GM18499 (cell line): ENCODE measurements around the gene AUP1.
"Not testable (repeated sequence)": the region's sequence is repeated elsewhere in the genome, so short reads cannot be mapped to it uniquely, and the experiment has no call there.

Experiments used
- ATAC-seq: cut with Tn5 transposase; IDR thresholded peaks from one replicate; pipeline ENCODE4 v1.9.1; 2021; ENCODE audit warnings: moderate number of reproducible peaks; ENCODE audit not compliant: insufficient read depth, unreplicated experiment

AUP1 gene

GRCh38 chr2:74501335-74502071 is 28.0 kb downstream of the AUP1 start:
- no peak for ATAC-seq

- no peak for ATAC-seq
Observed at GRCh38 chr2:74500578-74500946, 28.9 kb downstream of the AUP1 start.

GRCh38 chr2:74499940-74500577 is 29.4 kb downstream of the AUP1 start:
- no peak for ATAC-seq

DNA sequence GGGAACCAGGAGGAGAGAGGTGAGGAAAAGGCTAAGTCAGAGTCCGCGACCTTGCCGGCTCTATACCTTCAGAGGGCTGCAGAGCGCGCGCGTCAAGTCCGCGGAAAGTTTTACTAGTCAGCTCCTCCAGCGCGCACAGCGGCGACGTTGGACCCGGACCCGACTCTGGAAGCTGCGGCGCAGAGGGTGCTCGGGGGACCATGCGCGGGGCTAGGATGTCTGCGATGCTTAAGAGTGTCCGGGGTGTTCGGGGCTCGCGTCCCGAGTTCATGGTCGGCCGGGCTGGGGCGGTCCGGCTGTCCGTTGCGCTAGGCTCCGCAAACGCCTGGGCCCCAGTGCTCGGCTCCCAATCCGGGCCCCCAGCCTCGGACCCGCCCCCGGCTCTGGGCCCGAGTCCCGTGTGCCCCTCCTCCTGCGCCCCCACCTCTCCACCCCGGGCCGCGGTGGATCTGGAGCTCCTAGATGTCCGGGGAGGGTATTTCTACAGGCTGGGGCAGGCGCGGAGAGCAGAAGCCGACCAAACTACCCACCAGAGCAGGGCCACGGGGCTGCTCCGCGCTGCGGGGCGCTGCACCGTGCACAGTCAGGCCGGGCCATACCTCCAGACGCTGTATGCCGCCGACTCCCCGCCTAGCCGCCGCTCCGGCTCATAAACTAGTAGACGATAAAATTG is 30.1 kb downstream of the AUP1 start, which contains the start of gene LBX2:
LBX2 (minus strand) TSS at position 337 of the 673 bp plus-strand sequence; CDS start at position 271, 66 bp downstream.
- no peak for ATAC-seq

- no peak for ATAC-seq
Observed at GRCh38 chr2:74498500-74499266, 30.8 kb downstream of the AUP1 start.

DNA sequence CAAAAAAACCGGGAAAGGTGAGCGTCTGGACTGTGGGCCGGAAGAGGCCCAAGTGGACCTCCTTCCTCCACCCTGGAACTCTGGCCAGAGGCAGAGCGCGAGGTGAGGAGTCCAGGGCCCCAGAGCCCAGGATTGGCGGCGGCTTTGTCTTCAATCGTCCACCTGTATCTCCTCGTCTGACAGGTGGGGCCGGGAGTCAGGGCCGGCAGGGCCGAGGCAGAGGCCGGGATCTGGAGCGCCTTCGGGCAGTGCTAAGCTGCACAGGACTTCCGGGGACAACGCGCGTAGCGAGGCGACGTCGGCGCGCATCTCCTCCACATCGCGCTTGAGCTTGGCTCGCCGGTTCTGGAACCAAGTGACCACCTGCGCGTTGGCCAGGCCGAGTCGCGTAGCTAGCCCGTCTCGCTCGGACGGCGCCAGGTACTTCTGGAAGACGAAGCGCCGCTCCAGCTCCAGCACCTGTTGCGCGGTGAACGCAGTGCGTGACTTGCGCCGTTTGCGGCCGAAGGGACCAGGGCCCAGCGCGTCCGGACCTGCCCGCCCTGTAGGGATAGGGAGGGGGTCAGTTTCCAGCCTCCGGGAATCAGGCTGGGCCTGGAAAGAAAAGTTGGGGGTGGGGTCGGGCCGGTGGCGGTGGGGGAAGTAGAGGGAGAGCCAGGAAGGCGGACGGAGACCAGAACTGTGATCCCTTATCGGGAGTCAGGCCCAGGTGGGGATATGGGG is 31.6 kb downstream of the AUP1 start:
- no peak for ATAC-seq

GRCh38 chr2:74496997-74497776 is 32.3 kb downstream of the AUP1 start:
- no peak for ATAC-seq

- no peak for ATAC-seq
Observed at GRCh38 chr2:74495440-74495839, 34.1 kb downstream of the AUP1 start.

GRCh38 chr2:74493546-74493945 is 36.0 kb downstream of the AUP1 start:
- ATAC-seq: no peak

DNA sequence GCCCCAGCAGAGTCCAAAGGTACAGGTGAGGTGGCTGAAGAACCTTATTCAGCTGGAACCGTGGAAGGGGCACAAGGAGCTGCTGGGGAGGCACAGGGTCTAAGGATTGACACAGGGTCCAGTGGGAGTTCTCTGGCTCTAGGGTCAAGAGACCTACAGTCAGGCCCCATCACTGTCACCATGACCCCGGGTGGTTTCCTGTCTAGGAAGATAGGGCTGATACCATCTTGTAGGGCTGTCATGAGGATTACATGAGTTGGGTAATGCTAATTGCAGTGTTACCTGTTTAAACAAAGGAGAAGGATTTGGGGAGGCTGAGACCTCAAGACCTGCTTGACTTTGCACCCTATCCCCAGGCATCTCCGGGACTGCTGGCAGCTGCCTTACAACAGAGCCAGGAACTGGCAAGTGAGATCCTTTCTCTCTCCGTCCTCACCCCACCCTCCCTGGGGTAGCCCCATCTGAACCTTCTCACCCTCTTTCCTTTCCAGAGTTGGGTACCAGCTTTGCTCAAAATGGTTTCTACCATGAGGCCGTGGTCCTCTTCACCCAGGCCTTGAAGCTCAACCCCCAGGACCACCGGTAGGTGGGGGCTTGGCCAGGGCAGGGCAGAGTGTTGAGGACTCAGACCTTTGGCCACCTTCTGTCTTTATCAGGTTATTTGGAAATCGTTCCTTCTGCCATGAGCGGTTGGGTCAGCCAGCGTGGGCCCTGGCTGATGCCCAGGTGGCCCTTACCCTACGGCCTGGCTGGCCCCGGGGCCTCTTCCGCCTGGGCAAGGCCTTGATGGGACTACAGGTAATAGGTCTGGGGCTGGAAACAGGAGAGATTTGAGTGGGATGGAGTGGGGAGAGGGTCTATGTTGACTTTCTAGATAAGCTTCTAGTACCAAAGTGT is 37.6 kb downstream of the AUP1 start:
- no peak for ATAC-seq

DNA sequence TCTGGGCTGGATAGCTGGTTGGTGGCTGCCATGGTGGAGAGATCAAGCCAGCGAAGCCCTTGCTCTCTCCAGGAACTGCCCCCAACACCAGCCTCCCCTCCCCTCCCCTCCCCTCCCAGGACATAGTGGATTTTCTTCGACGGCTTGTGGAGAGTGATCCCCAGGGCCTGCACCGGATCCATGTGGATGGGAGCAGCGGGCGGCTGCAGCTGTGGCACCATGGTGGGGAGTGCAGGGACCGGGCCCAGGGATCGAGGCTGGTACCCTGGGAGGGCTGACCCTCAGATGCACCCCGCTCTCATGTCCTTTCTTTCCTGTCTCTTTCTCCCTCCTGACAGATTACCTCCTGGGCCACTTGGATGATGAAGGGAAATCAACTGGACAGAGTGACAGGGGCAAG is 39.6 kb downstream of the AUP1 start:
- ATAC-seq: no peak

- ATAC-seq: no peak
Observed at GRCh38 chr2:74488643-74489481, 40.6 kb downstream of the AUP1 start.

DNA sequence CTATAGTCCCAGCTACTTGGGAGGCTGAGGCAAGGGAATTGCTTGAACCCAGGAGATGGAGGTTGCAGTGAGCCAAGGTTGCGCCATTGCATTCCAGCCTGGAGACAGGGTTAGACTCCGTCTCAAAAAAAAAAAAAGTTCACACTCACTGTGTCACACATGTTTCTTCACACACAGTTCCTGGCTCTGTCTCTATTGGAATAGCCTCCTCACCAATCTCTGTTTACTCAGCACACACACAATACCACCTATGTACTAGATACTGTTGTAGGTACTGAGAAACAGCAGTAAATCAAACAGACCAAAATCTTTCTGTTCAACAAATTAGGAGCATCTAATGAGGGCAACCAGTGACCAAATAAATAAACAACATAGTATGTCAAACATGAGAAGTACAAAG is 43.4 kb downstream of the AUP1 start:
- ATAC-seq: no peak

- not testable (repeated sequence) for ATAC-seq
Observed at GRCh38 chr2:74483675-74484164, 45.8 kb downstream of the AUP1 start.

DNA sequence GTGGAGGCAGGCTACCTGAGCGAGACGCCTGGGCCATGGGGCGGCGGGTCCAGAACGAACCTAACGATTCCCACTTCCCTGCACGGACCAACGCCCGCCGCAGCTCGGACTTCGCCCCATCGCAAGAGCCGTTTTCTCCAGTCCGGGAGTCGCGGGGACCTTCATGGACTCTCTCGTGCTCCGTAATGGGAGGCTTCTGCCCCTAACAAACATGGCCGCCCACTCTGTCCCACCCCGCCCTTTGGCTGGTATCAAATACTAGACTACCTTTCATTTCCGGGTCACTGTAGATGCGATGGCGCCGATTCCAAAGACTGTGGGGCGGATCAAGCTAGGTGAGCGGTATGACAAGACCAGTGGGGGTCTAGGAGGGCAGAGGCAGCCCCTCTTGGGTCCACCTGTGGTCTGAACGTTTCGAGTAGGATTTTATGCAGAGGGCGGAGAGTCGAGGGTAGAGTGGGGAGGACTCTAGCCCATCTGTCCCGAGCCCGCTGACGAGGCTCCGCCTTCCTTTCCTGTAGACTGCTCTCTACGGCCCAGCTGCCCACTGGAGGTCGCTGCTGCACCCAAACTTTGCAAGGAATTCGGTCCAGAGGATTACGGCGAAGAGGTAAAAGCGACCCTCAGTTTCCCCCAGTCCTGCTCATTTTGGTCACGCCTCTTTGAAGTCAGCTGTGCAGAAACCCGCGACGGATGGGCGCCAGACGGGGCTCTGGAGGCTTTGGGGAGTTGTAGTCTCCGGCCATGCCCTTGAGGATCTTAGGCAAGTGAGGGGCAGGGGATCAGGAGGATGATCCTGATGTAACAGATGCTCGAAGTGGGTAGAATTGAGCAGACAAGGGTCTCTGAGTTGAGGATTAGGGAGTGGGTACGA is 46.5 kb downstream of the AUP1 start, which contains the start of the genes CCDC142 and TTC31:
CCDC142 (minus strand) TSS at position 198 of the 874 bp plus-strand sequence; CDS start at position 37, 161 bp downstream.
TTC31 (plus strand) TSS at position 281 of the 874 bp plus-strand sequence; CDS start at position 296, 15 bp downstream.
- peak; percentile 70 for ATAC-seq
